Colonic mucosa (tissue), 4 donors: ENCODE data around the gene SNUPN. TPM values are rescaled to one million over a fixed set of nuclear protein-coding genes. Genes with fewer than 3 reads are reported as not detected.

Experiments
- DNase-seq: peaks from one replicate; pipeline ENCODE4 v3.0.0-alpha.2; 2020
- H3K27ac ChIP-seq: fragments of 200-600 bp; one replicate; pipeline ENCODE4 v1.8.0; 2021
- H3K27me3 ChIP-seq: fragments of 200-600 bp; one replicate; pipeline ENCODE4 v1.8.0; 2021
- H3K36me3 ChIP-seq: fragments of 200-600 bp; one replicate; pipeline ENCODE4 v1.8.0; 2021
- H3K4me1 ChIP-seq: fragments of 200-600 bp; one replicate; pipeline ENCODE4 v1.8.0; 2021; ENCODE audit warnings: mild to moderate bottlenecking
- H3K4me3 ChIP-seq: fragments of 200-600 bp; one replicate; pipeline ENCODE4 v1.8.0; 2021
- H3K9ac ChIP-seq, 2 donors: one replicate each; pipeline ENCODE4 v1.7.0; 2013; ENCODE audit warnings: control low read depth in 2 of 2, low read depth in 2 of 2, low read length in 2 of 2
- H3K9me3 ChIP-seq: fragments of 200-600 bp; one replicate; pipeline ENCODE4 v1.8.0; 2021
- CTCF ChIP-seq: fragments of 200-600 bp; IDR thresholded peaks from one replicate; pipeline ENCODE4 v1.8.0; 2022; ENCODE audit warnings: antibody characterized with exemption, mild to moderate bottlenecking
- intact Hi-C: fragments of 100-400 bp; cut with DNase I; formaldehyde crosslinking; loops from one replicate; pipeline ENCODE4 v1.14.1; 2022
- total RNA-seq, 2 donors: library from RNA; stranded (reverse); fragmentation: NEBNext Ultra II Directional in 1 of 2; extraction: Animal tissue kit (Norgen Biotek cat#: 25700) in 1 of 2; gene quantifications; one replicate each; pipeline ENCODE4 v1.2.1, GENCODE V29; 2021
- donor health status: healthy.
- donor health status: DM: no; HTN: no; CAD: no.
- donor health status: DM: no; HTN: no; CAD: no.

Gene SNUPN
- total RNA-seq, 2 donors from 2014 or later = 19.1 to 20.7 TPM

- Histone ChIP-seq H3K4me3 (no peak overlapping the region), H3K36me3 (no peaks in the 10 kb centered on the region), H3K9me3 (no peaks in the 10 kb centered on the region), H3K27ac (no peak overlapping the region), H3K27me3 (no peaks in the 10 kb centered on the region), H3K9ac (no peak overlapping the region), H3K4me1 (peaks cover 16% of the 10 kb centered on the region)
- intact Hi-C loops = no loop called here
- TF ChIP-seq CTCF = no peak
- no peak for DNase-seq
These were observed 31.3 kb upstream of the SNUPN start for GRCh38 chr15:75656813-75657212.

DNA sequence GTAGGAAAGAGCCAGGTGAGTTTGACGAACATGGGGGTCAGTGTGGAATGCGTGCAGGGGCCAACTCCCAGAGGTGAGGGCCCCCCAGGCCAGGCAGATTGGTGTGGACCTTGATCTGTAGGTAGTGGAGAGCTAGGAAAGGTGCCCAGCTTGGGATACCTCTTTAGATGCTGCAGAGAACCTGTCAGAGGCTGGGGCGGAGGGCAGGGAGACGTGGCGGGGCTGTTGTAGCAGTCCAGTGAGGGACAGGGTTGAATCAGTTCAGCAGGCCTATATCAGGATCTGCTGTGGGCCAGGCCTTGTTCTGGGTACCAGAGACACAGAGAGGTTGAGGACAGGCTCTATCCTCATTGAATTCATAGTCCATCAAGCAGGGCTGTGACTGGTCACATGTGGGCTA, 30.8 kb upstream of the SNUPN start:
- intact Hi-C loops = no loop called here
- no peaks in the 10 kb centered on the region for H3K36me3 ChIP-seq
- H3K27me3 ChIP-seq = no peaks in the 10 kb centered on the region
- H3K9me3 ChIP-seq = no peaks in the 10 kb centered on the region
- peaks cover 21% of the 10 kb centered on the region for H3K4me1 ChIP-seq
- no peak for TF ChIP-seq CTCF
- no peak overlapping the region for H3K4me3 ChIP-seq
- no peak overlapping the region for H3K27ac ChIP-seq
- DNase-seq = no peak
- no peak overlapping the region for H3K9ac ChIP-seq

DNA sequence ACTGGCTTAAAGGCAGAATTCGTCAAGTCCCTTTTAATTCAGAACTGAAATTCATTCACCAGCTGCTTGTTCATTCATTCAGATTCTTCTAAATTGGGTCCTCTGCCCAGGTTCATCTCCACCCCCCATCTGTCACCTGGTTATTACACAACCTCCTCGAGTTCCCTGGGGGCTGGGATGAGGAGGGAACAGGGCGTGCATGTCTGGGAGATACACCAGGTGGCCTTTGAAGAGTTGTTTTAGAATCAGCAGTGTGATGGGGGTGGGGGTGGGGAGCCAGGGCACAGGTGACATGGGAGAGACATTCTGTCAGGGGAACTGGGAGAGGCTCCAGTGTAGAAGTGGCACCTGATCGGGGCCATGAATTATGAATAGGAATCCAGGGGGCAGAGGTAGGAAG, 30.4 kb upstream of the SNUPN start:
- Histone ChIP-seq H3K9me3 (no peaks in the 10 kb centered on the region), H3K4me1 (peaks cover 24% of the 10 kb centered on the region), H3K36me3 (no peaks in the 10 kb centered on the region), H3K27ac (no peak overlapping the region), H3K9ac (no peak overlapping the region), H3K4me3 (no peak overlapping the region), H3K27me3 (no peaks in the 10 kb centered on the region)
- TF ChIP-seq CTCF = no peak
- intact Hi-C loops = no loop called here
- DNase-seq = no peak

DNA sequence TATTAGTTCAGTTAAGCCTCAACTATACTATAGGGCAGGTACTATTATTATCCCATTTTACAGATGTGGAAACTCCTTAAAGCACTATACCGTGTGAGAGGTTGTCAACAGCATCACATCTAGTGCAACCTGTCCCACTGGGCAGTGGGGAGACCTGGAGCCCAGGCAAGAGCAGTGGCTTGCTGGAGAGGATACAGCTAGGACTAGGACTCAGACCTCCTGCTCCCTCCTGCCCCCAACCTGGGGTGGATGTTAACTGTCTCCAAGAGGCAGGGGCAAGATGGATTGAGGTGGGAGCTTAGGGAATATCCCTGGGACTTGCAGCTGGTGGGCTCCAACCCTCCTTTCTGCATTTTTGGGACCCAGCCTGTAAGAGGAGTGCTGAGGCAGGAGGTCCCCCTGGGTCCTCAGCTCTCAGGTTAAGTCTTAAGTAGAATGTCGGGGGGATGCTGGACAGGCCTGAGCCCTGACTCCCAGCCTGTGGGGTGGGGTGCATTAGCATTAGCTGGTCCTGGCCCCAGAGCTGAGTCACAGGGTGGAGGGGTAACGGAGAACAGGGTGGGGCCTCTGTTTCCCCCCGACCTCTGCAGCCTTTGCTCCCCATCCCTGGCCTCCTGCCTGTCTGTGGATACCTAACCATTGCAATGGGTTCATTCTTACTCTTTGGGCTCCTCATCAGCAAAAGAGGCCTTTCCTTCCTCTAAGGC, 28.8 kb upstream of the SNUPN start:
- no peak overlapping the region for H3K9ac ChIP-seq
- peaks cover 31% of the 10 kb centered on the region for H3K4me1 ChIP-seq
- no peaks in the 10 kb centered on the region for H3K9me3 ChIP-seq
- intact Hi-C loops = no loop called here
- no peak overlapping the region for H3K4me3 ChIP-seq
- no peaks in the 10 kb centered on the region for H3K36me3 ChIP-seq
- H3K27me3 ChIP-seq = no peaks in the 10 kb centered on the region
- H3K27ac ChIP-seq = no peak overlapping the region
- no peak for DNase-seq
- no peak for TF ChIP-seq CTCF

- no peaks in the 10 kb centered on the region for H3K36me3 ChIP-seq
- peak; percentile 21 for DNase-seq
- H3K27me3 ChIP-seq = no peaks in the 10 kb centered on the region
- H3K4me1 ChIP-seq = peaks cover 31% of the 10 kb centered on the region
- no peak overlapping the region for H3K4me3 ChIP-seq
- TF ChIP-seq CTCF = no peak
- intact Hi-C loops = no loop called here
- no peak overlapping the region for H3K27ac ChIP-seq
- no peak overlapping the region for H3K9ac ChIP-seq
- H3K9me3 ChIP-seq = no peaks in the 10 kb centered on the region
These were observed 27.9 kb upstream of the SNUPN start for GRCh38 chr15:75653347-75653913.
